HL-60 (cell line): ENCODE measurements around the gene ABHD2.
A peak's percentile ranks its signal among the peaks of the same experiment; 100 is the strongest.
"Not testable (repeated sequence)": the region's sequence is repeated elsewhere in the genome, so short reads cannot be mapped to it uniquely, and the experiment has no call there.

Source experiments
- DNase-seq, 2 experiments: peaks; one replicate each; pipeline ENCODE4 v3.0.0-alpha.2; 2010 to 2020; ENCODE audit warnings: low read depth in 1 of 2, low spot score in 1 of 2
- H3K27ac ChIP-seq: fragments of 250-450 bp; sonication (Bioruptor Pico); replicated peaks from 2 replicates; pipeline ENCODE4 v1.5.1; 2020; ENCODE audit warnings: mild to moderate bottlenecking, moderate library complexity
- H3K27me3 ChIP-seq: fragments of 250-450 bp; sonication (Bioruptor Pico); 2 replicates; pipeline ENCODE4 v1.5.1; 2021; ENCODE audit warnings: mild to moderate bottlenecking, moderate library complexity; ENCODE audit not compliant: insufficient read depth, poor library complexity, severe bottlenecking
- H3K4me3 ChIP-seq: replicated peaks from 2 replicates; pipeline ENCODE4 v1.5.1; 2011; ENCODE audit warnings: mild to moderate bottlenecking, control low read depth, low read length; ENCODE audit not compliant: insufficient read depth
- GABPA ChIP-seq: IDR thresholded peaks from 2 replicates; pipeline ENCODE4 v1.6.1; 2012; ENCODE audit warnings: low read depth
- POLR2AphosphoS5 ChIP-seq: IDR thresholded peaks from 2 replicates; pipeline ENCODE4 v1.6.1; 2012; ENCODE audit warnings: low read depth
- SPI1 ChIP-seq: IDR thresholded peaks from 2 replicates; pipeline ENCODE4 v1.6.1; 2012; ENCODE audit warnings: low read depth, mild to moderate bottlenecking, borderline replicate concordance
- TF ChIP-seq, protein P1 (sequence below): IDR thresholded peaks from one replicate; pipeline ENCODE4 v1.5.1; 2011; ENCODE audit warnings: low read length, control low read depth, inconsistent platforms; ENCODE audit not compliant: insufficient read depth
- TF ChIP-seq, protein P2 (sequence below): IDR thresholded peaks from 2 replicates; pipeline ENCODE4 v1.6.1; 2012; ENCODE audit warnings: low read depth; ENCODE audit not compliant: insufficient replicate concordance

The ABHD2 gene

DNA sequence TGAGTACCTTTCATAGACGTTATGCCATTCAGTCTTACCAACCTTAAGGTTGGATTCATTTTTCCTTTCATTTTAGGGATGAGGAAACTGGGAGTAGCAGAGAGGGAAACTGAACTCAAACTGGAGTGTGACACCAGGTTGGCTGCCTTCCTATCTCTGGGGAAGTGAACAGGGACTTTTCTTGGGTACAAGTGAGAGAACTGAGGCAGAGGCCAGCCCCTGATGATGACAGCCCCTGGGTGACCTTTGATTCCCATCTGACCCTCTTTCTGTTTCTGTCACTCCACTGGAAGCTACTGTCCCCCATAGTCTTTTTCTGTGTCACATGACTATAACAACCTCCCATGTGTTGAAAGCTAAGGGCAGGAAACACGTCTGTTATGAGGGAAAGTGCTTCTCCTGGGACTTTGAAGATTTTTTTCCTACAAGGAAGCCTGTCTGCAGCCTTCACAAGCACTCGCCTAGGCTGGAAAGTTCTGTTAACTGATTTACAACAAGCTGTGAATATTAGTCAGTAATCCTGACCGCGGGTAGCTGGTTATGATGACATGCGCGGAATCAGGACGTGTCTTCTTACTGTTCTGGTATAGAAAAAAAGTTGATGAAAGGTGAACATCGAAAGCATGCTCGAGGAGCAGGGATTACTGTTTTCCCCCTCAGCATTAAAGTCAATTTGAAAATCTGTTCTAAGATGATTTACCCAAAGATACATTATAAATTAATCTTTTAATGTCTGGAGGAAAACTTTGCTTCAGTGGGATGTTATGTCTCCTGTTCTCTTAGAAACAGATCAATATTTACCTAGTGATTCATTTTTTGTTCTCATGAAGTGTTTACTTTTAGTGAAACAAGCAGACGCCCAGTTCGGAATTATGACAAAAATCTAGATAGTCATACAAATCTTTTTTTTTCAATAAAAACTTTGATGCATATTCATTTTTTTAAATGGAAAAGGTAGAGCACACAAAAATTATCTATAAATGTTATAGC is 31.5 kb downstream of the ABHD2 start:
- DNase-seq = no peak
- TF ChIP-seq, protein P1, sequence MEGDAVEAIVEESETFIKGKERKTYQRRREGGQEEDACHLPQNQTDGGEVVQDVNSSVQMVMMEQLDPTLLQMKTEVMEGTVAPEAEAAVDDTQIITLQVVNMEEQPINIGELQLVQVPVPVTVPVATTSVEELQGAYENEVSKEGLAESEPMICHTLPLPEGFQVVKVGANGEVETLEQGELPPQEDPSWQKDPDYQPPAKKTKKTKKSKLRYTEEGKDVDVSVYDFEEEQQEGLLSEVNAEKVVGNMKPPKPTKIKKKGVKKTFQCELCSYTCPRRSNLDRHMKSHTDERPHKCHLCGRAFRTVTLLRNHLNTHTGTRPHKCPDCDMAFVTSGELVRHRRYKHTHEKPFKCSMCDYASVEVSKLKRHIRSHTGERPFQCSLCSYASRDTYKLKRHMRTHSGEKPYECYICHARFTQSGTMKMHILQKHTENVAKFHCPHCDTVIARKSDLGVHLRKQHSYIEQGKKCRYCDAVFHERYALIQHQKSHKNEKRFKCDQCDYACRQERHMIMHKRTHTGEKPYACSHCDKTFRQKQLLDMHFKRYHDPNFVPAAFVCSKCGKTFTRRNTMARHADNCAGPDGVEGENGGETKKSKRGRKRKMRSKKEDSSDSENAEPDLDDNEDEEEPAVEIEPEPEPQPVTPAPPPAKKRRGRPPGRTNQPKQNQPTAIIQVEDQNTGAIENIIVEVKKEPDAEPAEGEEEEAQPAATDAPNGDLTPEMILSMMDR = no peak
- TF ChIP-seq GABPA (no peak), SPI1 (no peak), POLR2AphosphoS5 (no peak)
- TF ChIP-seq, protein P2, sequence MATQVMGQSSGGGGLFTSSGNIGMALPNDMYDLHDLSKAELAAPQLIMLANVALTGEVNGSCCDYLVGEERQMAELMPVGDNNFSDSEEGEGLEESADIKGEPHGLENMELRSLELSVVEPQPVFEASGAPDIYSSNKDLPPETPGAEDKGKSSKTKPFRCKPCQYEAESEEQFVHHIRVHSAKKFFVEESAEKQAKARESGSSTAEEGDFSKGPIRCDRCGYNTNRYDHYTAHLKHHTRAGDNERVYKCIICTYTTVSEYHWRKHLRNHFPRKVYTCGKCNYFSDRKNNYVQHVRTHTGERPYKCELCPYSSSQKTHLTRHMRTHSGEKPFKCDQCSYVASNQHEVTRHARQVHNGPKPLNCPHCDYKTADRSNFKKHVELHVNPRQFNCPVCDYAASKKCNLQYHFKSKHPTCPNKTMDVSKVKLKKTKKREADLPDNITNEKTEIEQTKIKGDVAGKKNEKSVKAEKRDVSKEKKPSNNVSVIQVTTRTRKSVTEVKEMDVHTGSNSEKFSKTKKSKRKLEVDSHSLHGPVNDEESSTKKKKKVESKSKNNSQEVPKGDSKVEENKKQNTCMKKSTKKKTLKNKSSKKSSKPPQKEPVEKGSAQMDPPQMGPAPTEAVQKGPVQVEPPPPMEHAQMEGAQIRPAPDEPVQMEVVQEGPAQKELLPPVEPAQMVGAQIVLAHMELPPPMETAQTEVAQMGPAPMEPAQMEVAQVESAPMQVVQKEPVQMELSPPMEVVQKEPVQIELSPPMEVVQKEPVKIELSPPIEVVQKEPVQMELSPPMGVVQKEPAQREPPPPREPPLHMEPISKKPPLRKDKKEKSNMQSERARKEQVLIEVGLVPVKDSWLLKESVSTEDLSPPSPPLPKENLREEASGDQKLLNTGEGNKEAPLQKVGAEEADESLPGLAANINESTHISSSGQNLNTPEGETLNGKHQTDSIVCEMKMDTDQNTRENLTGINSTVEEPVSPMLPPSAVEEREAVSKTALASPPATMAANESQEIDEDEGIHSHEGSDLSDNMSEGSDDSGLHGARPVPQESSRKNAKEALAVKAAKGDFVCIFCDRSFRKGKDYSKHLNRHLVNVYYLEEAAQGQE = no peak

GRCh38 chr15:89120479-89121000 is 32.3 kb downstream of the ABHD2 start:
- not testable (repeated sequence) for H3K27me3 ChIP-seq, DNase-seq, H3K27ac ChIP-seq, H3K4me3 ChIP-seq

More for the DNA sequence above, 31.5 kb downstream of the ABHD2 start:
- Histone ChIP-seq H3K4me3 (no peak overlapping the region), H3K27me3 (no peaks in the 10 kb centered on the region), H3K27ac (peak overlapping the region; percentile 33)

DNA sequence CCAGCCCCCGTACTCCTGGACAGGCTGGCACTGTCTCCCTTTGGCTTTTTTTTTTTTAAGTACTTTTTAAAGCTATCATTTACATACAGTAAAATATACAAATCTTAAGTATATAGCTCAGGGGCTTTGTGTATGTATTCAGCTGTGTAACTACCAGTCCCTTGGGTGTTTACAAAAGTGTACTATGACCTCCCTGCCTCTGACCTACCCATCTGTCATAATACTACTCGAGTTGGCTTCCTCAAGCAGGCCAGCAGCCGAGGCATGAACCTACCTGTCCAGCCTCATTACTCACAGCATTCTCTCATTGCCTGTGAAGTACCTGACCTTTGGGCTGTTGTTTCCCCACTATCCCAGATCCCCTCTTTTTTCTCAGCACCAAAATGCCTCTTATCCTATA is 33.2 kb downstream of the ABHD2 start:
- TF ChIP-seq, protein P2 = no peak
- TF ChIP-seq SPI1 = no peak
- no peak for TF ChIP-seq GABPA
- no peak for TF ChIP-seq POLR2AphosphoS5
- TF ChIP-seq, protein P1 = no peak
- DNase-seq = no peak
- Histone ChIP-seq H3K27me3 (no peaks in the 10 kb centered on the region), H3K4me3 (no peak overlapping the region), H3K27ac (no peak overlapping the region)

DNA sequence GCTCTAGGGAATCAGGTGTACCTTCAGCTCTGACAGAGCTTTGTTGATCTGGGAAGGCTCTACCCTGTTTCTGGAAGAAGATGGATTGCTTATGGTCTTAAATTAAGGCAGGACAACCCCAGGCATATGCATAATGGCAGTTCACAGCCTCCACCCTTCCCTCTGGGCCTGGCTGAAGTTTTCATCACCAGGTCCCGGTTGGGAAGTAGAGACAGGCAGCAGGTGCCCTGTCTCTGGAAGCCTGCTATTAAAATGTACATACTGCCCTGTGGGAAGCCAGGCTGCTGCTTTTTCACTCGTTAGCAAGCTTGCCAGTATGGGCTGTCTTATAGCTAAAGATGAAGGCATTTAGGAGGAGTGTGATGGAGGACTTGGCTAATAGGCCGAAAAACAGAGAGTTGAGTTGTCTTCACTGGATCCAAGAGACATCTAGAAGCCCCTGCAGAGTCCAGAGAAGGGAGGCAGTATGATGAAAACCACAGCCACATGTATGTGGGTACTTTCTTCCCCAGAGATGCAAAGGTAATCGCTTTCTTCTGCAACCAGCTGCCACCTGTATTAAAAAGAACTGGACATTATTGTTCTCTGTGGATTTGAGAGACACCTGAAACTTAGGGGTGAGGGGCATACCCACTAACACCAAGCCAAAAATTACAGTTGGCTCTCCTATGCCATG is 34.4 kb downstream of the ABHD2 start:
- H3K4me3 ChIP-seq = no peak overlapping the region
- TF ChIP-seq, protein P1 = no peak
- TF ChIP-seq, protein P2 = no peak
- TF ChIP-seq POLR2AphosphoS5 = no peak
- TF ChIP-seq SPI1 = no peak
- TF ChIP-seq GABPA = no peak
- no peak for DNase-seq
- H3K27ac ChIP-seq = no peak overlapping the region
- no peaks in the 10 kb centered on the region for H3K27me3 ChIP-seq
